HCT116 (cell line): ENCODE data around the gene PDK2.

ENCODE experiments used
- CEBPB ChIP-seq: IDR thresholded peaks from 2 replicates; pipeline ENCODE4 v1.6.1; 2012; ENCODE audit warnings: low read depth
- EZH2 ChIP-seq: fragments of 200-600 bp; sonication (generic); IDR thresholded peaks from 2 replicates; pipeline ENCODE4 v1.6.1; 2017; ENCODE audit warnings: antibody characterized with exemption, mixed run types
- EZH2phosphoT487 ChIP-seq: fragments of 200-600 bp; IDR thresholded peaks from 2 replicates; pipeline ENCODE4 v1.6.1; 2018; ENCODE audit warnings: antibody characterized with exemption, borderline replicate concordance
- POLR2A ChIP-seq: IDR thresholded peaks from 2 replicates; pipeline ENCODE4 v1.7.0; 2011; ENCODE audit warnings: borderline replicate concordance; ENCODE audit not compliant: insufficient read depth, insufficient read length; ENCODE audit errors: extremely low read depth
- POLR2AphosphoS5 ChIP-seq: IDR thresholded peaks from 2 replicates; pipeline ENCODE4 v1.6.1; 2011; ENCODE audit warnings: mild to moderate bottlenecking, low read depth, low read length, moderate library complexity
- SIN3A ChIP-seq: IDR thresholded peaks from 2 replicates; pipeline ENCODE4 v1.6.1; 2012; ENCODE audit warnings: low read depth
- SP1 ChIP-seq: IDR thresholded peaks from 2 replicates; pipeline ENCODE4 v1.6.1; 2012; ENCODE audit warnings: low read depth
- TF ChIP-seq, protein P1 (sequence below), 3 experiments: fragments of 200-600 bp in 1 of 3; sonication (generic) in 1 of 3; IDR thresholded peaks in 2 of 3; conservative IDR thresholded peaks in 1 of 3; 2 replicates each; pipeline ENCODE4 v1.5.1; 2012 to 2017; ENCODE audit warnings: low read depth in 2 of 3, low read length in 2 of 3, antibody characterized with exemption in 1 of 3, borderline replicate concordance in 1 of 3, control low read depth in 1 of 3, mild to moderate bottlenecking in 1 of 3, mixed read lengths in 1 of 3, mixed run types in 1 of 3, moderate library complexity in 1 of 3; ENCODE audit not compliant: insufficient read depth in 1 of 3
- TF ChIP-seq, protein P2 (sequence below): IDR thresholded peaks from 2 replicates; pipeline ENCODE4 v1.6.1; 2012

DNA sequence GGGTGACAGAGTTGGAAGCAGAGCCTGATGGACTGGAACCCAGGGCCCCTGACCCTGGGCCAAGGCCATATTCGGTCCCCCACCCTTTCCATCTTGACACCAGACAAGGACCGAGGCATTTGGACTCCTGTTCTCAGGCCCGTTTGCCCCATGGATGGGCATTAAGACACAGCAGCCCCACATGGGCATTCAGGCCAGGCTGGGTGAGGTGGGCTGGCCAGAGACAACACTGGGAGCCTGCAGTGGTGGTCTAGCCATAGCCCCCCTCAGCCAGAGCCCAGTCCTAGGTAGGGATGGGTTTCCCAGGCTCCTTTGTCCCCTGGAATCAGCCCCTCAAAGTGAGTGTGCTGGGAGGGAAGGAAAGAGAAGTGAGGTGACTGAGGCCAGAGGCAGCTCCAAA, 1.6 kb downstream of the PDK2 start:
- TF ChIP-seq, protein P1, sequence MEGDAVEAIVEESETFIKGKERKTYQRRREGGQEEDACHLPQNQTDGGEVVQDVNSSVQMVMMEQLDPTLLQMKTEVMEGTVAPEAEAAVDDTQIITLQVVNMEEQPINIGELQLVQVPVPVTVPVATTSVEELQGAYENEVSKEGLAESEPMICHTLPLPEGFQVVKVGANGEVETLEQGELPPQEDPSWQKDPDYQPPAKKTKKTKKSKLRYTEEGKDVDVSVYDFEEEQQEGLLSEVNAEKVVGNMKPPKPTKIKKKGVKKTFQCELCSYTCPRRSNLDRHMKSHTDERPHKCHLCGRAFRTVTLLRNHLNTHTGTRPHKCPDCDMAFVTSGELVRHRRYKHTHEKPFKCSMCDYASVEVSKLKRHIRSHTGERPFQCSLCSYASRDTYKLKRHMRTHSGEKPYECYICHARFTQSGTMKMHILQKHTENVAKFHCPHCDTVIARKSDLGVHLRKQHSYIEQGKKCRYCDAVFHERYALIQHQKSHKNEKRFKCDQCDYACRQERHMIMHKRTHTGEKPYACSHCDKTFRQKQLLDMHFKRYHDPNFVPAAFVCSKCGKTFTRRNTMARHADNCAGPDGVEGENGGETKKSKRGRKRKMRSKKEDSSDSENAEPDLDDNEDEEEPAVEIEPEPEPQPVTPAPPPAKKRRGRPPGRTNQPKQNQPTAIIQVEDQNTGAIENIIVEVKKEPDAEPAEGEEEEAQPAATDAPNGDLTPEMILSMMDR (IDR thresholded peaks at IDR 0.05 in 2 of 3, conservative IDR thresholded peaks at IDR 0.05 in 1 of 3; ENCODE audit: borderline replicate concordance in 1 of 3, insufficient read depth in 1 of 3, low read depth in 2 of 3, low read length in 2 of 3) = no peak
- TF ChIP-seq EZH2phosphoT487 (no peak), POLR2A (no peak), EZH2 (no peak), CEBPB (no peak), SP1 (no peak), POLR2AphosphoS5 (no peak), SIN3A (no peak)
- TF ChIP-seq, protein P2, sequence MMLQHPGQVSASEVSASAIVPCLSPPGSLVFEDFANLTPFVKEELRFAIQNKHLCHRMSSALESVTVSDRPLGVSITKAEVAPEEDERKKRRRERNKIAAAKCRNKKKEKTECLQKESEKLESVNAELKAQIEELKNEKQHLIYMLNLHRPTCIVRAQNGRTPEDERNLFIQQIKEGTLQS = no peak
